HL-60/S4 (cell line): ENCODE data around the gene MIPOL1.
"Not testable (repeated sequence)": the region's sequence is repeated elsewhere in the genome, so short reads cannot be mapped to it uniquely, and the experiment has no call there.

ENCODE experiments used
- in situ Hi-C: fragments of 300-500 bp; cut with MboI; formaldehyde crosslinking; loops from 2 replicates; pipeline ENCODE4 v1.14.3; 2022; ENCODE audit warnings: low sequenced_read_pairs

MIPOL1 gene

GRCh38 chr14:37438444-37438843 is 240.7 kb downstream of the MIPOL1 start:
- in situ Hi-C loops = no loop called here

- in situ Hi-C loops = no loop called here
Observed at GRCh38 chr14:37443461-37443860, 245.7 kb downstream of the MIPOL1 start.

GRCh38 chr14:37447883-37448391 is 250.2 kb downstream of the MIPOL1 start:
- in situ Hi-C loops = no loop called here

GRCh38 chr14:37452323-37452722 is 254.6 kb downstream of the MIPOL1 start:
- in situ Hi-C loops = no loop called here

GRCh38 chr14:37453985-37454384 is 256.2 kb downstream of the MIPOL1 start:
- in situ Hi-C loops = no loop called here

- in situ Hi-C loops = no loop called here
Observed at GRCh38 chr14:37457334-37457733, 259.6 kb downstream of the MIPOL1 start.

- in situ Hi-C loops = not testable (repeated sequence)
Observed at GRCh38 chr14:37462426-37462825, 264.7 kb downstream of the MIPOL1 start.

GRCh38 chr14:37464192-37464858 is 266.6 kb downstream of the MIPOL1 start:
- in situ Hi-C loops = no loop called here

GRCh38 chr14:37466003-37466622 is 268.4 kb downstream of the MIPOL1 start:
- in situ Hi-C loops = no loop called here

GRCh38 chr14:37466623-37467088 is 268.9 kb downstream of the MIPOL1 start:
- in situ Hi-C loops = no loop called here

GRCh38 chr14:37469650-37470049 is 271.9 kb downstream of the MIPOL1 start:
- in situ Hi-C loops = no loop called here

- in situ Hi-C loops = no loop called here
Observed at GRCh38 chr14:37470251-37470650, 272.5 kb downstream of the MIPOL1 start.

GRCh38 chr14:37472906-37473305 is 275.2 kb downstream of the MIPOL1 start:
- in situ Hi-C loops = no loop called here

GRCh38 chr14:37474191-37474590 is 276.5 kb downstream of the MIPOL1 start:
- in situ Hi-C loops = no loop called here

GRCh38 chr14:37480446-37481290 is 282.9 kb downstream of the MIPOL1 start:
- in situ Hi-C loops = no loop called here

GRCh38 chr14:37482428-37482827 is 284.7 kb downstream of the MIPOL1 start:
- in situ Hi-C loops = no loop called here

GRCh38 chr14:37483672-37484071 is 285.9 kb downstream of the MIPOL1 start:
- in situ Hi-C loops = no loop called here

GRCh38 chr14:37490607-37491006 is 292.9 kb downstream of the MIPOL1 start:
- in situ Hi-C loops = no loop called here

- in situ Hi-C loops = no loop called here
Observed at GRCh38 chr14:37491076-37491475, 293.3 kb downstream of the MIPOL1 start.

- in situ Hi-C loops = no loop called here
Observed at GRCh38 chr14:37493606-37494005, 295.9 kb downstream of the MIPOL1 start.

GRCh38 chr14:37497422-37497821 is 299.7 kb downstream of the MIPOL1 start:
- in situ Hi-C loops = no loop called here
